Skeletal muscle satellite cell (primary cell): ENCODE results near the gene NDUFAF7.
A peak's percentile ranks its signal among the peaks of the same experiment; 100 is the strongest.
"Not testable (repeated sequence)": the region's sequence is repeated elsewhere in the genome, so short reads cannot be mapped to it uniquely, and the experiment has no call there.

Experiments
- H3K27me3 ChIP-seq: 2 replicates; pipeline ENCODE4 v1.7.0; 2013; ENCODE audit warnings: low read length; ENCODE audit not compliant: control insufficient read depth, insufficient read depth
- H3K36me3 ChIP-seq: 2 replicates; pipeline ENCODE4 v1.7.0; 2013; ENCODE audit warnings: mild to moderate bottlenecking, control low read depth, low read length; ENCODE audit not compliant: insufficient read depth
- H3K4me1 ChIP-seq: 2 replicates; pipeline ENCODE4 v1.7.0; 2013; ENCODE audit warnings: low read length; ENCODE audit not compliant: control insufficient read depth, insufficient read depth
- H3K4me2 ChIP-seq: 2 replicates; pipeline ENCODE4 v1.7.0; 2013; ENCODE audit warnings: mild to moderate bottlenecking, low read length
- H3K4me3 ChIP-seq: 2 replicates; pipeline ENCODE4 v1.7.0; 2013; ENCODE audit warnings: low read length
- H3K9ac ChIP-seq: 2 replicates; pipeline ENCODE4 v1.7.0; 2013; ENCODE audit warnings: mild to moderate bottlenecking, low read depth, low read length, moderate library complexity
- H3K9me3 ChIP-seq: replicated peaks from 2 replicates; pipeline ENCODE4 v1.7.0; 2013; ENCODE audit warnings: mild to moderate bottlenecking, control low read depth, low read length

Gene NDUFAF7

DNA sequence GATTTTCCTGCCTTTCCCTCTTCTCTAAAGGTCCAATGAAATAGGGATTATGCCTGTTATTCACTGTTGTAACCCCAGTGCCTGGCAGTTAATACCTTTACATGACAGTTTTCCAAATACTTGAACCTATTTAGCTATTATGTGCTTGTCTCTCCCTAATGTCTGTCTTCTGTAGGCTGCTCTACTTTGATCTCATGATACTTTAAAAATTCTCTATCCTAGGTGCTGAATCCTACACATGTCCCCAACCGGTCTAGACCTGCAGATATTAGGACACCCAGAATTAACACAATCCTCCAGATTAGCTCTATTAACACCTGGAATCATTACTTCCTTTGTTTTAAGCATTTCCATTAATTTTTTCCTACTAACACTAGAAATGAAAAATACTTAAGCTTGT lies 7.4 kb upstream of the NDUFAF7 start:
- H3K9me3 ChIP-seq: no peaks in the 10 kb centered on the region
- peaks cover 50% of the 10 kb centered on the region for H3K36me3 ChIP-seq
- no peak overlapping the region for H3K4me2 ChIP-seq
- no peak overlapping the region for H3K4me3 ChIP-seq
- no peaks in the 10 kb centered on the region for H3K27me3 ChIP-seq
- no peak overlapping the region for H3K9ac ChIP-seq
- no peaks in the 10 kb centered on the region for H3K4me1 ChIP-seq

GRCh38 chr2:37225129-37225528 lies 6.3 kb upstream of the NDUFAF7 start:
- H3K36me3 ChIP-seq: peaks cover 46% of the 10 kb centered on the region
- not testable (repeated sequence) for H3K4me2 ChIP-seq, H3K27me3 ChIP-seq, H3K9ac ChIP-seq, H3K4me3 ChIP-seq, H3K4me1 ChIP-seq, H3K9me3 ChIP-seq

DNA sequence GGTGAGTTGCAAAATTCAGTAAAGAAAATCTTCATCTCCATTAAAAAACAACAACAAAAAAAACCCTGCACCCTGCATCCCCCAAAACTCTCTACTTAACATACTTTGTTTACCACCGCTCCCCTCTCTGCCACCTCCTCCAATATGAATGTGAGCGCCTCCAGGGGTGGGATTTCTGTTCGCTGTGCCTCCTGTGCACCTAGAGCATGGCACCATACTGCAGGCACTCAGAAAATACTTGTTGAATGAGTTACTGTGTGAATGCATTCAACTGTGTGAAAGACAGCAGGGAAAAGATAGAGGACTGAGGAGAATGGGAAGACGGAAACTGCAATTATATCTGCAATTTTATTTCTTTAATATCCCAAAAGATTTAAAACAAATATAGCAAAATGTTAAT lies 4.6 kb upstream of the NDUFAF7 start:
- Histone ChIP-seq H3K4me3 (no peak overlapping the region), H3K4me2 (no peak overlapping the region), H3K9ac (no peak overlapping the region), H3K9me3 (no peaks in the 10 kb centered on the region), H3K27me3 (no peaks in the 10 kb centered on the region), H3K36me3 (peaks cover 30% of the 10 kb centered on the region), H3K4me1 (peaks cover 14% of the 10 kb centered on the region)

DNA sequence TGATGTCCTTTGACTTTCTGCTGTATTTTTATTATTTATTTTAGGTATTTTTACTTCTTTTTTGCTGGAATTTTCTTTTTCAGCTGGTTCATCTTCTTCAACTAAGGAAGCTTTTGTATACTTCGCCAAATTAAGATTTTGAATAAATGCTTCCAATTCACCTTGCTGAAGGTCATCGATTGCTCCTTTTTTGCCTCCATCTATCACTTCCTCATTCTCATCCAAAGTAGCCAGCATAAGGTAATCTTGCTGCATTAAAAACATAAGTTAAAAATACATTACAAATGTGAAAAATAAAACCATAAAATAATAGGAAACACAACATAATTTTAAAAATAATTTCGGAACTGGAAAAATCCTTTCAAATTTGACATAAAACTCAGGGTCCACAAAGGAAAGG lies 2.7 kb upstream of the NDUFAF7 start:
- H3K4me3 ChIP-seq: no peak overlapping the region
- peaks cover 23% of the 10 kb centered on the region for H3K36me3 ChIP-seq
- no peaks in the 10 kb centered on the region for H3K9me3 ChIP-seq
- H3K4me1 ChIP-seq: peaks cover 23% of the 10 kb centered on the region
- H3K27me3 ChIP-seq: no peaks in the 10 kb centered on the region
- no peak overlapping the region for H3K9ac ChIP-seq
- H3K4me2 ChIP-seq: no peak overlapping the region

- Histone ChIP-seq H3K4me2 (peak overlapping the region; percentile 97), H3K4me3 (peak overlapping the region; percentile 94), H3K36me3 (peaks cover 23% of the 10 kb centered on the region), H3K27me3 (no peaks in the 10 kb centered on the region), H3K9ac (peak overlapping the region; percentile 94), H3K4me1 (peaks cover 23% of the 10 kb centered on the region), H3K9me3 (no peaks in the 10 kb centered on the region)
Observed at GRCh38 chr2:37230581-37230980, 877 bp upstream of the NDUFAF7 start.

- Histone ChIP-seq H3K9me3 (no peaks in the 10 kb centered on the region), H3K4me2 (peak overlapping the region; percentile 97), H3K9ac (peak overlapping the region; percentile 94), H3K27me3 (no peaks in the 10 kb centered on the region), H3K4me1 (peaks cover 23% of the 10 kb centered on the region), H3K4me3 (peak overlapping the region; percentile 94), H3K36me3 (peaks cover 18% of the 10 kb centered on the region)
Observed at GRCh38 chr2:37232131-37232933, 874 bp downstream of the NDUFAF7 start.

DNA sequence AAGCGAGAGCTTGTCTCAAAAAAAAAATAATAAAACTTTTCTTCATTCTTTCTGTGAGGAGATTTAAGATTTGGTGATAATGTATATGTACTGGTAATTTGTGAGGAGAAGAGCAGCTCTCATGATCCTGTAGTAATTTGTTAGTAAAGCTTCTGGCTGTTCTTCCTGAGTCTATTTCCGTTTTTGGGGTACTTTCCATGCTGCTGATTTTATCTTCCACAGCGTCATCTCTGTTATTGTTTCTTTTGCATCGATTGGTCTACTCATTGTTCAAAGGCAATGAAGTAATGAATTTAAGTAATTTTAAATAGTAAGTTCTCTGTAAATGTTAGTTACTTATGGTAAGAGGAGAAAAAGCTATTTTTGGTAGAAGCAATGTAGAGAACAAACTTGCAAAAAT lies 12.0 kb downstream of the NDUFAF7 start:
- H3K4me3 ChIP-seq: no peak overlapping the region
- H3K36me3 ChIP-seq: peaks cover 65% of the 10 kb centered on the region
- H3K9me3 ChIP-seq: no peaks in the 10 kb centered on the region
- H3K4me2 ChIP-seq: no peak overlapping the region
- H3K27me3 ChIP-seq: no peaks in the 10 kb centered on the region
- H3K9ac ChIP-seq: no peak overlapping the region
- H3K4me1 ChIP-seq: no peaks in the 10 kb centered on the region

DNA sequence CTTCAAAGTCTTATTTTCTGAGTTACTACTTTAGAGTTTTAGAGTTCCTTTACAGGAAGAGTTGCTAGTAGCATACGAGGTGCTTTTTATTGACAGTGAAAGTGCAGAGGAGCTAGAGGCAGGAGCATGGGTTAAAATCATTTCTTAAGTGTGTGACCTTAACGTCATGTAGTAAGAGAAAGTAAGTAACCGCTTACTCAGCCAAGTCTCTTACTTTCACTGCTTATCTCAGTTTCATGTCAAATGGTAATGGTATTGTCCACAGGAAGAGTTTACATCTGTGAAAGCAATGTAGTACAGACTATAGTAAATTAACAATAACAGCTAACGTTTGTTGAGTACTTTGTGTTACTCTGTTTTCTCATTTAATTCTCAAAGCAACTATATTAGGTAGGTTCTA lies 12.6 kb downstream of the NDUFAF7 start:
- H3K27me3 ChIP-seq: no peaks in the 10 kb centered on the region
- no peak overlapping the region for H3K9ac ChIP-seq
- no peaks in the 10 kb centered on the region for H3K4me1 ChIP-seq
- peaks cover 68% of the 10 kb centered on the region for H3K36me3 ChIP-seq
- no peak overlapping the region for H3K4me3 ChIP-seq
- no peak overlapping the region for H3K4me2 ChIP-seq
- H3K9me3 ChIP-seq: no peaks in the 10 kb centered on the region

DNA sequence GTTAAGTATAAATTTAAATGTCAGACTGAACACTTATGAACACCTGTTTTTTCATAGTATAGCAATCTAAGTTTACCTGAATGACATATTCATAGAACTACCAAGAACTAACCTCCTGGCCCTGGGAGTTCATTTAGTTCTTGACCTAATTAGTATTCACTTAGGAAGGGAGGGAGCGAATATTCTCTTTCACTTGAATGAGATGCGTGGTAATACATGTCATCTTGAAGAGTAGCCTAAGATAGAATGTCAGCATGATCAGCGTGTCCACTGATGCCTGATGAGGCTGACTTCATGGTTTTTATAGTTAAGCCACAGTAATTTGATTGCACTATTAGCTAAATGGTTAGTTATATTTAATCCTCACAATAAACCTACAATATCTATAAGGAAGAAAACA lies 13.3 kb downstream of the NDUFAF7 start:
- peaks cover 2% of the 10 kb centered on the region for H3K4me1 ChIP-seq
- H3K27me3 ChIP-seq: no peaks in the 10 kb centered on the region
- H3K4me3 ChIP-seq: no peak overlapping the region
- no peak overlapping the region for H3K9ac ChIP-seq
- no peak overlapping the region for H3K4me2 ChIP-seq
- no peaks in the 10 kb centered on the region for H3K9me3 ChIP-seq
- H3K36me3 ChIP-seq: peaks cover 72% of the 10 kb centered on the region

DNA sequence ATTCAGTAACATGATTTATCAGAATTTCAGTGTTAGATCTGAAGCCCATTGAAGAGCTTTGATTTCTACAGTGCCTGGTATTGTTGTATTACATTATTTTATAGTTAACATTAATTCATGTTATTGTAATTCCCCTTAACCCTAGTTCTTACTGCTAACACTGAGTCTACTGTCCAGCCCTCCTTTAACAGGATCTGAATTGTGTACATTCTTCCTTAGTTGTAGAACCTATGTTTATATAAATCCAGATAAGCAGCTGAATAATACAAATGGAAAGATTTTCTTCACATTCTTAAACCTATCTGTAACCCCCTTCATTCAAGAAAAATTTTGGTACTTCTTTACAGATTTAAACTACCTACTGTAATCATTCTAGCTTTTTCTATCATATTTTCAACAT lies 14.7 kb downstream of the NDUFAF7 start:
- Histone ChIP-seq H3K36me3 (peaks cover 75% of the 10 kb centered on the region), H3K27me3 (no peaks in the 10 kb centered on the region), H3K4me2 (no peak overlapping the region), H3K9ac (no peak overlapping the region), H3K4me3 (no peak overlapping the region), H3K9me3 (no peaks in the 10 kb centered on the region), H3K4me1 (peaks cover 6% of the 10 kb centered on the region)

DNA sequence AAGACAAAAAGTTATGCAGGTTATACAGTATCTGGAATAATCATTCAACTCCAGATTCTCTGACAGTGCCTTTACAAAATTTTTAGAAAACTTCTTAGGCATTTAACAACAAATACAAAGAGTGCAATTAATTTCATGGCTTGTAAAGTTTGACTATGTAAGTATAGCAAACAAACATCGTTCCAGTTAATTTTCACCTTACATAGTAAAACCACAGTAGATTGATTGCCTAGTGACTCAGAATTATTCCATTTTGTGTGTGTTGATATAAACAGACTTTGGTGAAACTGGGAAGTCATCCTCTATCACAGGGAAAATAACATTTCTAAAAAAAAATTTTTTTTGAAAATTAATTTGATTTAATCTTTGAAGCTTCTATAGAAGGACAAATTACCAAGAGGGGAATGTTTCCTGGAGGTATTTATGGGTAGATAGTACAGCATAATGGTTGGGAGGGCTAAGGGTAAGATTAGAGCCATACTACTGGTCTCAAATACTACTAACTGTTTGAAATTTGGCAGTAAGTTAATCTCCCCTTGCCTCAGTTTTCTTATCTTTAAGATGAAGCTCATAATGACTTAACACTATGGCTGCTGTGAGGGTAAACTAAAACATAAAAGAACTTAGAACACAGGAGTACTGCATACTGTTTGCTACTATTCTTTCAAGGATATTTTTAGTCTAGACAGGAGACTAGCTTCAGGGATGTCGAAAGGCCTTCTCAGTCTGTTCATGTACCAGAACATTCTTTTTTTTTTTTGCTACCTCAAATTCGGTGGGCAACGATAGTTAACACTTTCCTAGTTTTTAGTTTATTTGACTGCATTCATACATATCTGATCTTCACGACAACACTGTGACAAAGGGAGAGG lies 19.6 kb downstream of the NDUFAF7 start:
- no peak overlapping the region for H3K4me2 ChIP-seq
- no peak overlapping the region for H3K9ac ChIP-seq
- no peak overlapping the region for H3K4me3 ChIP-seq
- H3K9me3 ChIP-seq: no peaks in the 10 kb centered on the region
- H3K27me3 ChIP-seq: no peaks in the 10 kb centered on the region
- H3K4me1 ChIP-seq: peaks cover 6% of the 10 kb centered on the region
- H3K36me3 ChIP-seq: peaks cover 68% of the 10 kb centered on the region
